HepG2 (cell line): Measurements from ENCODE around the gene MBD2. TPM values are rescaled to one million over a fixed set of nuclear protein-coding genes. Genes with fewer than 3 reads are reported as not detected.

ENCODE experiments used
- ATAC-seq: fragments of 200-7000 bp; cut with Tn5 transposase; 3 replicates; pipeline ENCODE4 v1.9.1; 2020; ENCODE audit warnings: mild to moderate bottlenecking, moderate library complexity
- BruUV-seq: library from RNA; stranded (reverse); fragments of 400-500 nt; replicated peaks from 2 replicates; lab custom pipeline; 2021; lab: Mats Ljungman, UMichigan
- CTCF ChIA-PET: fragments of 300-600 bp; formaldehyde crosslinking; extraction: SDS; loops from one replicate; lab custom pipeline; 2021; ENCODE audit warnings: low total read pairs, inconsistent platforms, low intra/inter-chr PET ratio; lab: Yijun Ruan, JAX
- POLR2A ChIA-PET: fragments of 350-600 bp; sonication (Branson Sonifier 250); formaldehyde crosslinking; loops from one replicate; lab custom pipeline; 2020; ENCODE audit warnings: antibody characterized with exemption, inconsistent platforms; lab: Yijun Ruan, JAX
- DNase-seq: peaks from one replicate; pipeline ENCODE4 v3.0.0-alpha.2; 2015; ENCODE audit warnings: low spot score
- FAIRE-seq: peaks from 3 replicates; lab custom pipeline; 2011; peaks lifted over from hg19 to GRCh38; lab: Jason Lieb, UNC
- H2AFZ ChIP-seq: one replicate; pipeline ENCODE4 v1.6.1; 2011; ENCODE audit warnings: low read length, inconsistent platforms
- H3K27ac ChIP-seq: fragments of 300-600 bp; 3 replicates; pipeline ENCODE4 v1.8.0; 2011; ENCODE audit warnings: mixed run types, mild to moderate bottlenecking, mixed read lengths, low read length, inconsistent platforms; ENCODE audit not compliant: insufficient read depth; ENCODE audit errors: extremely low read length
- H3K27me3 ChIP-seq, 2 experiments: fragments of 200-600 bp in 1 of 2; 2 replicates in 1 of 2; 3 replicates in 1 of 2; pipeline versions ENCODE4 v1.6.0 to v1.8.0; 2011; ENCODE audit warnings: low read length in 2 of 2, mild to moderate bottlenecking in 2 of 2, moderate library complexity in 2 of 2, inconsistent platforms in 1 of 2; ENCODE audit not compliant: insufficient read depth in 2 of 2, control insufficient read depth in 1 of 2
- H3K36me3 ChIP-seq, 2 experiments: fragments of 200-600 bp in 1 of 2; replicated peaks in 1 of 2; 2 replicates in 1 of 2; 3 replicates in 1 of 2; pipeline versions ENCODE4 v1.5.1 to v1.8.0; 2011; ENCODE audit warnings: low read length in 2 of 2, inconsistent platforms in 1 of 2; ENCODE audit not compliant: insufficient read depth in 2 of 2, control insufficient read depth in 1 of 2
- H3K4me1 ChIP-seq: 2 replicates; pipeline ENCODE4 v1.5.1; 2012; ENCODE audit warnings: low read length, inconsistent platforms; ENCODE audit not compliant: insufficient read depth
- H3K4me2 ChIP-seq: 2 replicates; pipeline ENCODE4 v1.6.0; 2011; ENCODE audit warnings: low read depth, low read length, inconsistent platforms
- H3K4me3 ChIP-seq, 3 experiments: fragments of 200-600 bp in 1 of 3; sonication (generic), shearing (Covaris generic) in 1 of 3; replicated peaks in 1 of 3; 2 replicates each; pipeline ENCODE4 v1.5.1; 2011 to 2016; ENCODE audit warnings: low read length in 3 of 3, inconsistent platforms in 2 of 3, low read depth in 2 of 3, mild to moderate bottlenecking in 2 of 3, control low read depth in 1 of 3, mixed read lengths in 1 of 3; ENCODE audit not compliant: insufficient read depth in 1 of 3
- H3K79me2 ChIP-seq: one replicate; pipeline ENCODE4 v1.6.1; 2011; ENCODE audit warnings: low read length, inconsistent platforms; ENCODE audit not compliant: insufficient read depth
- H3K9ac ChIP-seq: 2 replicates; pipeline ENCODE4 v1.6.0; 2011; ENCODE audit warnings: mild to moderate bottlenecking, low read depth, low read length, inconsistent platforms; ENCODE audit not compliant: insufficient read depth
- H3K9me3 ChIP-seq: 2 replicates; pipeline ENCODE4 v1.5.1; 2012; ENCODE audit warnings: mild to moderate bottlenecking, low read length
- H4K20me1 ChIP-seq: 2 replicates; pipeline ENCODE4 v1.6.0; 2011; ENCODE audit warnings: inconsistent platforms, mild to moderate bottlenecking, low read length, moderate library complexity; ENCODE audit not compliant: insufficient read depth
- BATF2 ChIP-seq: sonication (generic); formaldehyde crosslinking; IDR thresholded peaks from 2 replicates; pipeline ENCODE4 v1.8.0; 2022; ENCODE audit warnings: mild to moderate bottlenecking, missing genetic modification reagents, moderate library complexity
- BRCA1 ChIP-seq: sonication (generic); formaldehyde crosslinking; IDR thresholded peaks from 2 replicates; pipeline ENCODE4 v1.4.0; 2020; ENCODE audit warnings: missing genetic modification reagents
- EEA1 ChIP-seq: sonication (generic); formaldehyde crosslinking; IDR thresholded peaks from 2 replicates; pipeline ENCODE4 v1.5.1; 2020; ENCODE audit warnings: mild to moderate bottlenecking, missing genetic modification reagents, borderline replicate concordance
- GMEB2 ChIP-seq: IDR thresholded peaks from 2 replicates; pipeline ENCODE4 v1.6.1; 2016; ENCODE audit warnings: missing biosample characterization, missing genetic modification reagents, low read depth
- GTF3A ChIP-seq: sonication (generic); formaldehyde crosslinking; conservative IDR thresholded peaks from 2 replicates; pipeline ENCODE4 v1.4.0; 2020; ENCODE audit warnings: mild to moderate bottlenecking, missing genetic modification reagents
- HNRNPK ChIP-seq: fragments of 200-400 bp; formaldehyde crosslinking; IDR thresholded peaks from 2 replicates; pipeline ENCODE4 v1.6.1; 2018; ENCODE audit warnings: low read length, low read depth, moderate library complexity, mild to moderate bottlenecking; ENCODE audit not compliant: poor library complexity, severe bottlenecking
- LCORL ChIP-seq, 2 experiments: fragments of 450-650 bp in 1 of 2; sonication (generic) in 1 of 2; formaldehyde crosslinking in 1 of 2; IDR thresholded peaks; 2 replicates each; pipeline versions ENCODE4 v1.5.0 to v1.6.1; 2017 to 2020; ENCODE audit warnings: antibody characterized with exemption in 1 of 2, missing genetic modification reagents in 1 of 2
- MED1 ChIP-seq: sonication (generic); formaldehyde crosslinking; IDR thresholded peaks from 2 replicates; pipeline ENCODE4 v1.4.0; 2020; ENCODE audit warnings: missing genetic modification reagents
- NR2F1 ChIP-seq, 2 experiments: fragments of 450-650 bp in 1 of 2; formaldehyde crosslinking in 1 of 2; IDR thresholded peaks; 2 replicates each; pipeline versions ENCODE4 v1.5.0 to v1.6.1; 2016 to 2020; ENCODE audit warnings: mild to moderate bottlenecking in 1 of 2, missing compliant biosample characterization in 1 of 2, missing genetic modification reagents in 1 of 2, moderate library complexity in 1 of 2
- PCBP1 ChIP-seq: fragments of 200-400 bp; formaldehyde crosslinking; IDR thresholded peaks from 2 replicates; pipeline ENCODE4 v1.6.1; 2017; ENCODE audit warnings: mild to moderate bottlenecking, low read depth, low read length, borderline replicate concordance
- TEAD3 ChIP-seq: optimal IDR thresholded peaks from 2 replicates; pipeline ENCODE3; 2016; ENCODE audit warnings: borderline replicate concordance
- TIGD3 ChIP-seq: sonication (generic); formaldehyde crosslinking; IDR thresholded peaks from 2 replicates; pipeline ENCODE4 v1.5.1; 2020; ENCODE audit warnings: mild to moderate bottlenecking, missing genetic modification reagents, borderline replicate concordance
- ZBTB2 ChIP-seq: sonication (generic); formaldehyde crosslinking; IDR thresholded peaks from 2 replicates; pipeline ENCODE4 v1.8.0; 2022; ENCODE audit warnings: low read depth, missing genetic modification reagents
- ZFP91 ChIP-seq: sonication (generic); formaldehyde crosslinking; IDR thresholded peaks from 2 replicates; pipeline ENCODE4 v1.9.0; 2022; ENCODE audit warnings: missing genetic modification reagents, mild to moderate bottlenecking, borderline replicate concordance
- ZNF230 ChIP-seq: sonication (generic); formaldehyde crosslinking; IDR thresholded peaks from 2 replicates; pipeline ENCODE4 v1.4.0; 2020; ENCODE audit warnings: mild to moderate bottlenecking, missing genetic modification reagents
- ZNF362 ChIP-seq: sonication (generic); formaldehyde crosslinking; IDR thresholded peaks from 2 replicates; pipeline ENCODE4 v1.4.0; 2020; ENCODE audit warnings: missing genetic modification reagents, mild to moderate bottlenecking, borderline replicate concordance
- ZNF879 ChIP-seq: sonication (generic); formaldehyde crosslinking; IDR thresholded peaks from 2 replicates; pipeline ENCODE4 v1.8.1; 2023; ENCODE audit warnings: missing genetic modification reagents
- WGBS: methylation state at CpG from one replicate; pipeline ENCODE4 v1.1.6; 2017; ENCODE audit warnings: low lambda C conversion rate; 5-methylcytosine and 5-hydroxymethylcytosine counted together
- in situ Hi-C: cut with HindIII; loops from 2 replicates; pipeline ENCODE4 v1.10.0; 2017; ENCODE audit warnings: low pct_unique_long_range_greater_than_20kb; ENCODE audit not compliant: extremely low pct_ligation_motif_present
- intact Hi-C: fragments of 100-400 bp; cut with micrococcal nuclease; formaldehyde crosslinking; loops from one replicate; pipeline ENCODE4 v1.10.0; 2022; ENCODE audit not compliant: unreplicated experiment
- polyA plus RNA-seq, 8 experiments: library from polyadenylated mRNA; depleted of rRNA in 3 of 8; stranded (reverse) in 7 of 8; unstranded in 1 of 8; fragments of >200 nt; fragmentation: Illumina TruSeq in 4 of 8; extraction: Trizol in 4 of 8; gene quantifications; 2 replicates each; pipeline versions ENCODE4 v1.2.1 to v1.2.3, GENCODE V29; 2011 to 2016; ENCODE audit warnings: low read depth in 4 of 8, missing spikeins in 1 of 8, mixed read lengths in 1 of 8; ENCODE audit not compliant: insufficient read depth in 1 of 8
- total RNA-seq, 5 experiments: library from RNA; depleted of rRNA; stranded (reverse); fragments of >200 nt; fragmentation: Illumina TruSeq; extraction: Trizol; gene quantifications; 2 replicates each; pipeline ENCODE4 v1.2.3, GENCODE V29; 2016; ENCODE audit warnings: low read depth in 1 of 5

MBD2 gene
- total and polyA plus RNA-seq, 2 of the 13 experiments (the other 11 are each of a cell fraction or from before 2014, with no cell fraction given), result 19.1 to 38.5 TPM

- H3K9ac ChIP-seq, result no peak overlapping the region
- H3K4me2 ChIP-seq, result no peak overlapping the region
- POLR2A ChIA-PET, result no interaction called here
- 62% methylated on average over 1 of the region's 1 CpG for WGBS
- H3K27ac ChIP-seq, result no peak overlapping the region
- no peak for ATAC-seq
- H3K4me1 ChIP-seq, result no peaks in the 10 kb centered on the region
- H4K20me1 ChIP-seq, result no peaks in the 10 kb centered on the region
- intact Hi-C loops (no loop called here), in situ Hi-C loops (no loop called here)
- H3K9me3 ChIP-seq, result peaks cover 10% of the 10 kb centered on the region; the same call in 1 of the 2 replicates
- CTCF ChIA-PET, result no interaction called here
- no peaks in the 10 kb centered on the region for H3K27me3 ChIP-seq
- H3K4me3 ChIP-seq, result no peak overlapping the region
- BruUV-seq, result no TSS peak
- H2AFZ ChIP-seq, result no peak overlapping the region
- no peaks in the 10 kb centered on the region for H3K36me3 ChIP-seq
- no peak for FAIRE-seq
- no peaks in the 10 kb centered on the region for H3K79me2 ChIP-seq
- DNase-seq, result no peak
- TF ChIP-seq ZNF362 (CRISPR knock-in tag) (no peak), PCBP1 (no peak), BRCA1 (CRISPR knock-in tag) (no peak), EEA1 (no peak), GTF3A (CRISPR knock-in tag) (no peak), HNRNPK (no peak), GMEB2 (CRISPR knock-in tag) (no peak), TEAD3 (CRISPR knock-in tag) (no peak), LCORL (IDR thresholded peaks at IDR 0.05) (no peak), LCORL (CRISPR knock-in tag; IDR thresholded peaks at IDR 0.05) (no peak), BATF2 (CRISPR knock-in tag) (no peak), ZBTB2 (no peak), ZFP91 (no peak), ZNF230 (no peak), MED1 (no peak), NR2F1 (CRISPR knock-in tag; IDR thresholded peaks at IDR 0.05) (no peak), ZNF879 (CRISPR knock-in tag) (no peak), TIGD3 (no peak)
Measured at GRCh38 chr18:54140641-54141040, 83.8 kb downstream of the MBD2 start.
